ENCODE data around the gene FHIT. TPM values are rescaled to one million over a fixed set of nuclear protein-coding genes. Genes with fewer than 3 reads are reported as not detected.

FHIT gene
- total and polyA plus RNA-seq, 10 of the 15 experiments (the other 5 are each of a cell fraction or from before 2014, with no cell fraction given) = 4.2 to 14.9 (median 9.4) TPM

DNA sequence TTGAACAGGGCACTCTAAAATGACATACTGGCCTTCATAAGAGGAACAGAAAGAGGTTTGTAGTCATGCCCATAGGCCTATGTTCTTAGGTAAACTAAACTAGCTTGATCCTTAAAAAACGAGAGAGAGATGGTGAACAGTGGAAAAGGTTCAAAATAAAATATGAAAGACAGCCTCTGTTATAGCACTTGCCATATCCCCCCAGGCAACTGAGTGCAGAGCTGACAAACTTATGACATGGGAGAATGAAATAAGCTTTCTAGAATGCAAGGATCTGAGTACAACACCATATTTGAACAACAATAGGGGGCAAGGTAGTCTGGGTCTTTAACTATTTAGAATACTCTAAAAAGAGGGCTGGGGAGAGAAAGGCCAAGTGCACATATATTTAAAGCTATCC is 1500.9 kb downstream of the FHIT start:
- ChIA-PET SMC1A (ENCODE audit: uncharacterized antibody, unreplicated experiment) (interaction anchor here (1.0 to 2.2 kb wide), 3 partner anchors 22 to 538 kb away, joined by 4 to 7 read pairs (median 5); no protein-coding TSS in a partner anchor), CTCF (interaction anchor here (0.6 to 0.9 kb wide), 2 partner anchors 18 to 106 kb away, joined by 3 read pairs; no protein-coding TSS in a partner anchor), RAD21 (ENCODE audit: unreplicated experiment) (no interaction called here), POLR2A (no interaction called here)
- DNase-seq (ENCODE audit: low read depth, low spot score) (no peak), ATAC-seq (no peak), FAIRE-seq (no peak)
- no peaks in the 10 kb centered on the region for H3K27me3 ChIP-seq (replicated peaks in 1 of 2; ENCODE audit: control insufficient read depth in 2 of 2, insufficient read depth in 2 of 2, low read length in 1 of 2)
- 0% methylated on average over 1 of the region's 1 CpG for WGBS (ENCODE audit: insufficient coverage, insufficient replicate concordance, low lambda C conversion rate, missing lambda C conversion rate)
- BruUV-seq (replicated peaks) = no TSS peak
- peaks cover 1% of the 10 kb centered on the region; the same call in 1 of the 3 replicates for H3K9me3 ChIP-seq (replicated peaks; ENCODE audit: control insufficient read depth, insufficient read depth, low read length)
- H2AFZ ChIP-seq (ENCODE audit: control insufficient read depth, low read depth, low read length) = no peak overlapping the region
- TF ChIP-seq HSF1 (IDR thresholded peaks at IDR 0.05; ENCODE audit: low read depth, low read length) (no peak), SMAD1 (IDR thresholded peaks at IDR 0.05; ENCODE audit: low read depth, partially characterized antibody) (no peak), TCF3 (IDR thresholded peaks at IDR 0.05; ENCODE audit: borderline replicate concordance, insufficient read depth, low read depth, low read length) (no peak), LARP7 (IDR thresholded peaks at IDR 0.05) (no peak), FOS (IDR thresholded peaks at IDR 0.05; ENCODE audit: borderline replicate concordance, extremely low read depth, insufficient read length) (no peak)
- intact Hi-C loops (cut with micrococcal nuclease; ENCODE audit: unreplicated experiment) = no loop called here
- H3K4me3 ChIP-seq = no peak overlapping the region
- H3K79me2 ChIP-seq (ENCODE audit: control insufficient read depth, insufficient read depth, low read length) = no peaks in the 10 kb centered on the region
- H3K27ac ChIP-seq (ENCODE audit: control insufficient read depth, insufficient read depth) = no peak overlapping the region
- no peak overlapping the region for H3K9ac ChIP-seq (ENCODE audit: control insufficient read depth, insufficient read depth, low read length)
- in situ Hi-C loops (cut with MboI) = no loop called here
- H3K4me1 ChIP-seq (ENCODE audit: control insufficient read depth, insufficient read depth, low read length) = no peaks in the 10 kb centered on the region
- H3K36me3 ChIP-seq (ENCODE audit: control insufficient read depth in 2 of 2, insufficient read depth in 2 of 2, low read length in 1 of 2) = no peaks in the 10 kb centered on the region
- no peaks in the 10 kb centered on the region for H4K20me1 ChIP-seq (ENCODE audit: control insufficient read depth, insufficient read depth)
- H3K4me2 ChIP-seq (ENCODE audit: control insufficient read depth, insufficient read depth) = no peak overlapping the region

- ATAC-seq = no peak
- FAIRE-seq = no peak
- 52% methylated on average over 6 of the region's 6 CpGs for WGBS (ENCODE audit: insufficient coverage, insufficient replicate concordance, low lambda C conversion rate, missing lambda C conversion rate)
- Histone ChIP-seq H3K27me3 (replicated peaks in 1 of 2; ENCODE audit: control insufficient read depth in 2 of 2, insufficient read depth in 2 of 2, low read length in 1 of 2) (no peaks in the 10 kb centered on the region), H3K9me3 (replicated peaks; ENCODE audit: control insufficient read depth, insufficient read depth, low read length) (peaks cover 1% of the 10 kb centered on the region; the same call in 1 of the 3 replicates), H3K36me3 (ENCODE audit: control insufficient read depth in 2 of 2, insufficient read depth in 2 of 2, low read length in 1 of 2) (no peaks in the 10 kb centered on the region), H3K9ac (ENCODE audit: control insufficient read depth, insufficient read depth, low read length) (no peak overlapping the region), H2AFZ (ENCODE audit: control insufficient read depth, low read depth, low read length) (no peak overlapping the region), H4K20me1 (ENCODE audit: control insufficient read depth, insufficient read depth) (no peaks in the 10 kb centered on the region), H3K4me2 (ENCODE audit: control insufficient read depth, insufficient read depth) (no peak overlapping the region), H3K4me1 (ENCODE audit: control insufficient read depth, insufficient read depth, low read length) (no peaks in the 10 kb centered on the region), H3K27ac (ENCODE audit: control insufficient read depth, insufficient read depth) (no peak overlapping the region), H3K79me2 (ENCODE audit: control insufficient read depth, insufficient read depth, low read length) (no peaks in the 10 kb centered on the region), H3K4me3 (no peak overlapping the region)
- no peak for DNase-seq (ENCODE audit: low read depth, low spot score)
- ChIA-PET CTCF (interaction anchor here (0.7 kb wide), 1 partner anchor 20 kb away, joined by 3 read pairs; no protein-coding TSS in a partner anchor), POLR2A (no interaction called here), RAD21 (ENCODE audit: unreplicated experiment) (interaction anchor here (0.5 kb wide), 1 partner anchor 77 kb away, joined by 3 read pairs; no protein-coding TSS in a partner anchor), SMC1A (ENCODE audit: uncharacterized antibody, unreplicated experiment) (interaction anchor here (1.5 kb wide), 1 partner anchor 23 kb away, joined by 4 read pairs; no protein-coding TSS in a partner anchor)
- intact Hi-C loops (cut with micrococcal nuclease; ENCODE audit: unreplicated experiment) = no loop called here
- in situ Hi-C loops (cut with MboI) = no loop called here
- BruUV-seq (replicated peaks) = no TSS peak
- no peak for TF ChIP-seq NR2C2 (IDR thresholded peaks at IDR 0.05; ENCODE audit: borderline replicate concordance, control insufficient read depth, insufficient read length, low read depth)
- TF ChIP-seq MTA3 (IDR thresholded peaks at IDR 0.05; ENCODE audit: borderline replicate concordance, low read length) = no peak
- TF ChIP-seq CHD1 (IDR thresholded peaks at IDR 0.05; ENCODE audit: low read depth, low read length) = no peak
- no peak for TF ChIP-seq ATF7 (IDR thresholded peaks at IDR 0.05; ENCODE audit: low read depth)
- TF ChIP-seq SMAD1 (IDR thresholded peaks at IDR 0.05; ENCODE audit: low read depth, partially characterized antibody) = no peak
- no peak for TF ChIP-seq MLLT1 (IDR thresholded peaks at IDR 0.05)
- no peak for TF ChIP-seq LARP7 (IDR thresholded peaks at IDR 0.05)
- TF ChIP-seq KLF5 (IDR thresholded peaks at IDR 0.05; ENCODE audit: partially characterized antibody) = no peak
- TF ChIP-seq STAT1 (conservative IDR thresholded peaks at IDR 0.05) = no peak
- TF ChIP-seq SPI1 (IDR thresholded peaks at IDR 0.05; ENCODE audit: borderline replicate concordance, insufficient read depth, low read depth, low read length) = no peak
Measured at GRCh38 chr3:59749291-59749690, 1502.0 kb downstream of the FHIT start.
